GM11168 (cell line): ENCODE measurements around the gene CRY1.

ENCODE experiments used
- in situ Hi-C: fragments of 300-500 bp; cut with MboI; formaldehyde crosslinking; loops from one replicate; pipeline ENCODE4 v1.12.0; 2022; ENCODE audit warnings: low sequenced_read_pairs; ENCODE audit not compliant: unreplicated experiment

Gene CRY1

GRCh38 chr12:106978035-106978800 lies 115.1 kb downstream of the CRY1 start:
- in situ Hi-C loops, result no loop called here

GRCh38 chr12:106976668-106977067 lies 116.7 kb downstream of the CRY1 start:
- in situ Hi-C loops, result no loop called here

GRCh38 chr12:106975993-106976658 lies 117.2 kb downstream of the CRY1 start:
- in situ Hi-C loops, result no loop called here

- in situ Hi-C loops, result no loop called here
Measured at GRCh38 chr12:106975098-106975497, 118.3 kb downstream of the CRY1 start.

- in situ Hi-C loops, result no loop called here
Measured at GRCh38 chr12:106974511-106974910, 118.8 kb downstream of the CRY1 start.

GRCh38 chr12:106973545-106973944 lies 119.8 kb downstream of the CRY1 start:
- in situ Hi-C loops, result no loop called here

GRCh38 chr12:106971065-106971464 lies 122.3 kb downstream of the CRY1 start:
- in situ Hi-C loops, result no loop called here

- in situ Hi-C loops, result loop anchor here (10.0 kb wide), 1 partner anchor 1620 kb away; no protein-coding TSS in a partner anchor
Measured at GRCh38 chr12:106964526-106964925, 128.8 kb downstream of the CRY1 start.

GRCh38 chr12:106962286-106962685 lies 131.1 kb downstream of the CRY1 start:
- in situ Hi-C loops, result loop anchor here (10.0 kb wide), 1 partner anchor 1617 kb away; no protein-coding TSS in a partner anchor

- in situ Hi-C loops, result loop anchor here (10.0 kb wide), 1 partner anchor 1616 kb away; no protein-coding TSS in a partner anchor
Measured at GRCh38 chr12:106960443-106960842, 132.9 kb downstream of the CRY1 start.

- in situ Hi-C loops, result no loop called here
Measured at GRCh38 chr12:106957583-106957982, 135.8 kb downstream of the CRY1 start.

GRCh38 chr12:106956048-106956578 lies 137.2 kb downstream of the CRY1 start:
- in situ Hi-C loops, result no loop called here

- in situ Hi-C loops, result no loop called here
Measured at GRCh38 chr12:106955377-106956047, 137.8 kb downstream of the CRY1 start, which contains the start of gene TMEM263. Gene TMEM263 (plus strand): TSS chr12:106955907. CDS start chr12:106967117, 11,210 bp downstream.

GRCh38 chr12:106954462-106955376 lies 138.6 kb downstream of the CRY1 start:
- in situ Hi-C loops, result no loop called here

GRCh38 chr12:106953352-106954250 lies 139.7 kb downstream of the CRY1 start:
- in situ Hi-C loops, result no loop called here

GRCh38 chr12:106950591-106950990 lies 142.8 kb downstream of the CRY1 start:
- in situ Hi-C loops, result no loop called here

- in situ Hi-C loops, result no loop called here
Measured at GRCh38 chr12:106947461-106947860, 145.9 kb downstream of the CRY1 start.

GRCh38 chr12:106945261-106945851 lies 148.0 kb downstream of the CRY1 start:
- in situ Hi-C loops, result no loop called here
